Epithelial cell of prostate (primary cell): Measurements from ENCODE around the gene SERTAD1.
A peak's percentile ranks its signal among the peaks of the same experiment; 100 is the strongest.
"Not testable (repeated sequence)": the region's sequence is repeated elsewhere in the genome, so short reads cannot be mapped to it uniquely, and the experiment has no call there.

Experiments
- DNase-seq: peaks from one replicate; pipeline ENCODE4 v3.0.0-alpha.2; 2011; ENCODE audit warnings: low read depth, low spot score
- H3K27ac ChIP-seq: fragments of 450-650 bp; 2 replicates; pipeline ENCODE4 v1.5.1; 2017; ENCODE audit warnings: mild to moderate bottlenecking

The SERTAD1 gene, protein sequence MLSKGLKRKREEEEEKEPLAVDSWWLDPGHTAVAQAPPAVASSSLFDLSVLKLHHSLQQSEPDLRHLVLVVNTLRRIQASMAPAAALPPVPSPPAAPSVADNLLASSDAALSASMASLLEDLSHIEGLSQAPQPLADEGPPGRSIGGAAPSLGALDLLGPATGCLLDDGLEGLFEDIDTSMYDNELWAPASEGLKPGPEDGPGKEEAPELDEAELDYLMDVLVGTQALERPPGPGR

DNA sequence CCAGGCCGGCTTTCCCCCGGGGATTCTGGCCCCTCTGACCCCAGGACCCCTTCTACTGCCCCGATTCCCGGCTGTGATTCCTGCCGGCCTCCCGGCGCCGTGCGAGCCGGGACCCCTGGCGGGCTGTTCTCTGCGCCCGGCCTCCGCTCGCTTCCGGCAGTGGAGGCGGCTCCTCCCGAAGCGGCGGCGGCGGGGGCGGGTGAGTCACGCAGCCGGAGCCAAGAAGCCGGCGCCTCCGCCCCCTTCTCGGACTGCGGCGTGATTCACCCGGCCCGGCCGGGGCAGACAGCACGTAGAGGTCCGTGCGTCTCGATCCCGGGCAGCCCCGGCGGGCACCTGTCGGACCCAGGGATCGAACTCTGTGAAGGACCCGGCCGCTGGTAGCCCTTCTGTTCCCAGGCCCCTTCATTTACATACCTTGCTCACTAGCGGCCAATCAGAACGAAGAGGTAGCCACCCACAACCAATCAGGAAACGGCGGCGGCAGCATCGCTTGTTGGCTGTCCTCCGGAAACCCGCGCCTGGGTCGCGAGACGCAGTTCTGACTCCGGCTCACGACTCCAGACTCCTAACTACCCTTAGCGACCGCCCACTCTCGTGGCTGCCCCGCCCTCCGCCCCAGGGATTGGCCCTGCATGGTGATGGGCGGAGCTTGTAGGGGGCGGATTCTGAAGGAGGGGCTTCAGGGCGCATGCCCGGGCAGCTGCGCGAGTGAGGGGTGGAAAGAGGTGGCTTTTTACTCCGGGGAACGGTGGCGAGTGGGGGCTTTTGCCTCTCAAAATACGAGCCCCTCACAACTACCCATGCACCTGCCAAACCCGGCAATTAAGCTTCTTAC is at the start of gene SERTAD1:
Gene SERTAD1, minus strand, starts transcription at position 543 of the 838 bp plus-strand sequence. CDS start 2,446 bp downstream, outside the sequence.
- H3K27ac ChIP-seq, result peak within 1 kb of the TSS; percentile 99
- peak; percentile 95 for DNase-seq

DNA sequence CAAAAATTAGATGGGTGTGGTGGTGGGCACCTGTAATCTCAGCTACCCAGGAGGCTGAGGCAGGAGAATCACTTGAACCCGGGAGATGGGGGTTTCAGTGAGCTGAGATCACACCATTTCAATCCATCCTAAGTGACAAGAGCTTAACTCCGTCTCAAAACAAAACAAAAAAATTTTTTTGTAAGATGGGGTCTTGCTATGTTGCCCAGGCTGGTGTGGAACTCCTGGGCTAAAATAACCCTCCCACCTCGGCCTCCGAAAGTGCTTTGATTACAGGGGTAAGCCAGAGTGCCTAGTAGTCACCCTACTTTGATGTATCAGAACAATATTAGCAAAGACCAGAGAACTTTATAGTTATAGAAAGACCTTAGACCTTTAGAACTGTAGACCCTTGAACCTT is 48.9 kb upstream of the SERTAD1 start:
- DNase-seq, result no peak

DNA sequence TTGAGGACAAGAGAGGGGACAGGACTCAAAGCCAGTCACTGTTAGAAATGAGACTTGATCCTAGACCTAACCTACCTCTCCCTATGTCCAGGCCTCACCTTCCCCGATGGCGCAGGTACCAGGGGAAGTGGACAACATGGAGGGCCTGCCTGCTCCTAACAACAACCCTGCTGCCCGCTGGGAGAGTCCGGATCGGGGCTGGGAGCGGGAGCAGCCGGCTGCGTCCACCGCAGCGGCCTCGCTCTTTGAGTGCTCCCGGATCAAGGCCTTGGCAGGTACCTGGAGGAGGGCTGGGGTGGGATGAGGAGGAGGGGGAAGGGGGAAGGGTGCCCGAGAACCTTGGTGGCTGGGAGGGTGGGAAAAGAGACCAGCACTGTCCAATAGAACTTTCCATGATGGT is 46.7 kb upstream of the SERTAD1 start:
- H3K27ac ChIP-seq, result no peak overlapping the region
- DNase-seq, result no peak

More for the DNA sequence above, 48.9 kb upstream of the SERTAD1 start:
- no peak overlapping the region for H3K27ac ChIP-seq

DNA sequence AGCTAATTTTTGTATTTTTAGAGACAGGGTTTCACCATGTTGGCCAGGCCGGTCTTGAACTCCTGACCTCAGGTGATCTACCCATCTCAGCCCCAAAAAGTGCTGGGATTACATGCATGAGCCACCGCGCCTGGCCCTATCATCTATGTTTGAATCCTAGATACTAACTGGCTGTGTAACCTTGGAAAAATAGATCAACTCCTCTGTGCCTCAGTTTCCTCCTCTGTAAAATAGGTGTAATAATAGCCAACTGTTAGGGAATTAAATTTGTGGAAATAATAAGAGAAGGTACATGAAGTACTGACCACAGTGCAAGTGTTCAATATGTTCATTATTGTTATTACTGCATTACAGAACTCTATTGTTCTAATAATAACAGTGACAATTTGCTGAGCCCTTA is 45.3 kb upstream of the SERTAD1 start:
- no peak overlapping the region for H3K27ac ChIP-seq
- DNase-seq, result no peak

DNA sequence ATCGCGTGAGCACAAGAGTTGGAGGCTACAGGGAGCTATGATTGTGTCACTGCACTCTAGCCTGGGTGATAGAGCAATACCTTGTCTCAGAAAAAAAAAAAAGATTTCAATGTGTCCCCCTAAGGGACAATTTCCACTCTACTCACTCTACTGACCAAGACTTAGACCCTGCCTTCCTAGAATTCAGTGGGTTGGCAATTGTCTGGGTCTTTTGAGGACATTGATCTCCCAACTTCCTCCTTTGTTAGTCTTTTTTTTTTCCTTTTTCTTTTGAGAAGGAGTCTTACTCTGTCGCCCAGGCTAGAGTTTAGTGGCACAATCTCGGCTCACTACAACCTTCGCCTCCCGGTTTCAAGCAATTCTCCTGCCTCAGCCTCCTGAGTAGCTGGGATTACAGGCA is 43.2 kb upstream of the SERTAD1 start:
- no peak for DNase-seq
- no peak overlapping the region for H3K27ac ChIP-seq

DNA sequence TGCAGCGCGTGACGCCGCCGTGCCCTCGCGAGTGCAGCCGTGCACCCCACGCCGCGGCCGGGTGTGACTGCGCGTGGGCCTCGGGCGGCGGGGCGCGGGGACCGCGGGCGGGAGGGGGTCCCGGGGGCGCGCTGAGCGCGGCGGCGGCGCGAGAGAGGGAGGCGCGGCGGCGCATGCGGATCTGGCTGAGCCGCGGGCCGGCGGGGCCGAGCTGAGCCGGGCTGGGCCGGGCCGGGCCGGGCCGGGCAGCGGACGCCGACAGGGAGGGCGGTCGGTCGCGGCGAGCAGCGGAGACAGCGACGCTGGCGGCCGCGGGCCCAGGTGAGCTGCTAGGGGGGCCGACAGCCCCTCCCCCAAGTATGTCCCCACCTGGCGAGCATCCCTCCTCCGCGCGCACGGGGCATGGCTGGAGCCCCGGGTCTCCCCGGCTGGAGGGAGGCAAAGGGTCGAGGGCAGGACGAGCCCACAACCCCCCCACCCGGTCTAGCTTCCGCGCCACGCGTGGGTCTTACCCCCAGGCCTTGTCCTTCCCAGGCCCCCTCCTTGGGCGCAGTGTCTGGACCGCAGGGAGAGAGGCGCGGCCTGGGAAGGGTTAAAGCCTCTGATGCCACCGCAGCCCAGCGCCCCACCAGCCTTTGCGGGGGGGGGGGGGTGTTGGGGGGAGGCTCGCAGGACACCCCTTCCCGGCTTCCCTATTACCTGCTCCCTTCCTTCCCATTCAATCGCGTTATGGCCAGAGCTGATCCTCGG is 41.4 kb upstream of the SERTAD1 start, which contains the start of gene SPTBN4:
Gene SPTBN4, plus strand, starts transcription at position 17 of the 750 bp plus-strand sequence. CDS start 5,621 bp downstream, outside the sequence.
- peak within 1 kb of the TSS; percentile 97 for H3K27ac ChIP-seq
- no peak for DNase-seq

DNA sequence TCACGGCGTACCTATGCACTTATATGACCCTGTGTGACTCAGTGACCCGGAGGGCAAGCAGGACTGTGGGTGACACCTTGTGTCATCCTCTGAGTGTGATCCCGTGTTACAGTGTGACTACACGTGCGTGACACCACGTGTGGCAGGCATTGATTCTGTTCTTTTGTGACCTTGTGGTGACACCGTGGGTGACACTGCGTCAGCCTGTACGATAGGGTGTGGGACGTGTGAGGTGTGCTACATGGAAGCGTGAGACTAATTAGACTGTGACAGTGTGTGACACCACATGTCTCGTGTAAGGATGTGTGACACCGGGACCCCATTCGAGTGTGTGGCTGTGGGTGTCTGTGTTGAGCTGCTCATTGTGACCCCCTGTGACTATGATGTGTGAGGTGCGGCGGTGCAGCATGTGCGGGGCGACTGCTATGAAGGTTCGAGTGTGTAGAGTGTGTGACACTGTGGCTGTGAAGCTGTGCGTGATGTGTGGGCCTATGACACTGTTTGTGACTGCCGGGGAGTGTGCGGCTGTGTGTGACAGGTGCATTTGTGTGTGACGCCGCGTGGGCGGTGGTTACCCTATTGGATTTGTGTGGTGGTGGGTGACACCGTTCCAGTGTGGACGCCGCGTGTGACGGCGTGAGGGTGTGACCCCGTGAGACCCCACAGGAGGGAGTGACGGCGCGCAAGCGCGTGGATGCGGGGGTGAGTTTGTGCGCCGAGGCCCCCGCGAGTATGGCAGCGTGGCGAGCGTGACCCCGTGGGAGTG is 40.6 kb upstream of the SERTAD1 start:
- H3K27ac ChIP-seq, result peak overlapping the region; percentile 97
- DNase-seq, result no peak

DNA sequence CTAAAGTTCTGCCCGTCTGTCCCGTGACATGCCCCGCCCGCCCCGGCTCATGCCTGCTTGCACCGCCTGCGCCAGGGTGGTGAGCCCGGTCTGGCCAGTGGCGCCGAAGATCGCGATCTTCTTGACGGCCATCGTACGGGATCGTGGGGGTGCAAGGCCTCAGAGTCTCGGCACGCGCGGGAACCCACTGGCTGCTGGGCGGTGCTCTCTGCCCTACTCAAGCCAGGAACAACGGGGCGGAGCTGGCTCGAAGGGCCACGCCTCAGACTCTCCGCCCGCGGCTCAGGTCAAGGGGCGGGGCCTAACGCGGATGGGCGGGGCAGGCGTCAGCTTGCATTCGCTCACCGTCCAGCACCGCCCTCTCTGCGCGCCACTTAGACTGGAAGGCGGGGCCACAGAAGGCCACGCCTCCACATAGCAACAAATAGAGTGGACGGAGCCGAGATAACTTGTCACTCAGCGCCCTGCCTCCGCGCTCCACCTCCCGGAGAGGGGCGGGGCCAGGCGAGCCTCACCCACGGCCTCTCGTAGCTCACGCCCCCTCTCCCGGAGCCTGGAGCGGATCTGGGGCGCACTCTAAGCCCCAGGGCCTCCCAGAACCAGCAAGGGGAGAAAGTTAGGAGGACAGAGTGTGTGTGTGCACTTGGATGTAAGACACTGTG is 39.9 kb upstream of the SERTAD1 start, which contains the start of gene BLVRB:
Gene BLVRB, minus strand, starts transcription at position 189 of the 662 bp plus-strand sequence. Its CDS starts 57 bp downstream, at position 132.
- peak within 1 kb of the TSS; percentile 97 for H3K27ac ChIP-seq
- peak; percentile 92 for DNase-seq

DNA sequence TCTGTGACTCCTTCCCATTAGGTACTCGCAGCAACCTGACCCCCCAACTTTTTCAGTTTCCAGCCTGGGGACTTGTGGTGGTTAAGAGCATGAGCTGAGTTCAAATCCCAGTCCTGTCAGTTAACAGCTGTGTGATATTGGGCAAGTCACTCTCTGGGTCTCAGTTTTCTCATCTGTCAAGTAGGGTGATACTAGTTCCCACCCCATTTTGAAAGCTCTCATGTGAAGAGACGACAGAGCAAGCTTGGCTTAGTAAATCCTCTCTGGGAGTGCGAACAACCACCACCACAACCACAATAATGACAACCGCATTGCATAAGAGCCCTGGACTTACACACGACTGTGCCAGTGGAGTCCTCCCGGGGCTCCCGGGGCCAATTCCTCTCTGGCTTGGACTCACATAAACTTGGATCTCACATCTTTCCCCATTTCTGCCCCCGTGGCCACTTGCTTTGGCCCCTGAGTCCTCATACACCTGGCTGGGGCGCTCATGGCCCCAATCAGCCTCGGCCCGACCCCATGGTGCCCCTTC is 39.3 kb upstream of the SERTAD1 start:
- H3K27ac ChIP-seq, result peak overlapping the region; percentile 97
- DNase-seq, result no peak

- H3K27ac ChIP-seq, result peak overlapping the region; percentile 97
- DNase-seq, result peak; percentile 64
Observed at GRCh38 chr19:40464059-40465024, 38.5 kb upstream of the SERTAD1 start.

GRCh38 chr19:40463587-40464037 is 37.8 kb upstream of the SERTAD1 start:
- DNase-seq, result not testable (repeated sequence)
- peak overlapping the region; percentile 97 for H3K27ac ChIP-seq

- no peak for DNase-seq
- H3K27ac ChIP-seq, result no peak overlapping the region
Observed at GRCh38 chr19:40461669-40462221, 36.0 kb upstream of the SERTAD1 start.

GRCh38 chr19:40460185-40460584 is 34.4 kb upstream of the SERTAD1 start:
- DNase-seq, result no peak
- H3K27ac ChIP-seq, result no peak overlapping the region

DNA sequence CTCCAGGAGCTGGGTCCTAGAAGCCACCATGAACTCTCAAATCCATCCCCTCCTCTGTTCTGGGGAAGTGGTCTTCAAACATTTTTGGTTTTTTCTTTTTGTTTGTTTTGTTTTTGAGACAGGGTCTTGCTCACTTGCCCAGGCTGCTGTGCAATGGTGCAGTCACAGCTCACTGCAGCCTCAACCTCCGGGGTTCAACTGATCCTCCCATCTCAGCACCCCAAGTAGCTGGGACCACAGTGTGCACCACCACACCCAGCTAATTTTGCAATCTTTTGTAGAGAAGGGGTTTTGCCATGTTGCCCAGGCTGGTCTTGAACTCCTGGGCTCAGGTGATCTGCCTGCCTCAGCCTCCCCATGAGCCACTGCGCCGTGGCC is 32.8 kb upstream of the SERTAD1 start:
- DNase-seq, result no peak
- no peak overlapping the region for H3K27ac ChIP-seq

DNA sequence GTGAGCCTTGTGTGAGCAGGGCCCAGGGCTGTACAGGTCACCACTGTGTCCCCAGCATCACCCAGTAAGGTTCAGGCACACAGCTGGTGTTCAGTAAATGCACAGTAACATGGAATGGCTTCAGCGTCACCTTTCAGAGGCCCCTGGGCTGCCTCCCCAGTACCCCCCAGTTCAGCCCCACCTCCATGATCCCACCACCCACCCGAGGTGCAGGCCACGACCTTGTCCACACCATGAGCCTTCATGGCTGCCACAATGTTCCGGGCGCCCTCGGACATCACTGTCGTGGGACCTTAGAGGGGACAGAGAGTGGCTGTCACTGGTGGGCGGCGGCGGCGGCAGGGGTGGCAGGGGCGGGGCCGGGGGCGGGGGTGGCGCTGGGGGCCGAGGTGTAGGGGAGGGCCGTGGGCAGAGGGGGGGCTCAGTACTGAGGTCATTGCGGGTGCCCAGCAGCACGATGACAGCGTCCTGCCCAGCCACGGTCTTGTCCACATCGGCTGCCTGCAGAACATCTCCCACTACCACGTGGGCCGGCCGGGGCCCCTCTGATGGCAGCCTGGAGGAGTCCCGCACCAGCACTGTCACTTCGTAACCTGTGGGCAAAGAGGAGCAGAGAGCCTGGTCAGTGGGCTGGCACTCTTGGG is 32.3 kb upstream of the SERTAD1 start:
- no peak overlapping the region for H3K27ac ChIP-seq
- no peak for DNase-seq

GRCh38 chr19:40457048-40457447 is 31.3 kb upstream of the SERTAD1 start:
- DNase-seq, result no peak
- H3K27ac ChIP-seq, result no peak overlapping the region

DNA sequence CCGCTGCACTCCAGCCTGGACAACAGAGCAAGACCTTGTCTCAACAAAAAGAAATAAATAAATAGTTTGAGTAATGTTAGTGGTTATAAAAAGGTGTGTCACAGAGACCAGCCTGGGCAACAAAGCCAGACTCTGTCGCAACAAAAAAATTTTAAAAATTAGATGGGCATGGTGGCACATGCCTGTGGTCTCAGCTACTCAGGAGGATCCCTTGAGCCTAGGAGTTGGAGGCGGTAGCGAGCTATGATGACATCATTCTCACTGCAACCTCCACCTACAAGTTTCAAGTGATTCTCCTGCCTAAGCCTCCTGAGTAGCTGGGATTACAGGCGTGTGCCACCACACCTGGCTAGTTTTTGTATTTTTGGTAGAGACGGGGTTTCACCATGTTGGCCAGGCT is 28.2 kb upstream of the SERTAD1 start:
- peak overlapping the region; percentile 73 for H3K27ac ChIP-seq
- DNase-seq, result not testable (repeated sequence)
